Amygdala (tissue), 56 donors: ENCODE data around the gene KLHL3.
"Not testable (repeated sequence)": the region's sequence is repeated elsewhere in the genome, so short reads cannot be mapped to it uniquely, and the experiment has no call there.

Experiments used
- DNase-seq, 56 donors: peaks; one replicate each; lab custom pipeline; 2025; lab: John Stamatoyannopoulos, UW

KLHL3 gene, protein sequence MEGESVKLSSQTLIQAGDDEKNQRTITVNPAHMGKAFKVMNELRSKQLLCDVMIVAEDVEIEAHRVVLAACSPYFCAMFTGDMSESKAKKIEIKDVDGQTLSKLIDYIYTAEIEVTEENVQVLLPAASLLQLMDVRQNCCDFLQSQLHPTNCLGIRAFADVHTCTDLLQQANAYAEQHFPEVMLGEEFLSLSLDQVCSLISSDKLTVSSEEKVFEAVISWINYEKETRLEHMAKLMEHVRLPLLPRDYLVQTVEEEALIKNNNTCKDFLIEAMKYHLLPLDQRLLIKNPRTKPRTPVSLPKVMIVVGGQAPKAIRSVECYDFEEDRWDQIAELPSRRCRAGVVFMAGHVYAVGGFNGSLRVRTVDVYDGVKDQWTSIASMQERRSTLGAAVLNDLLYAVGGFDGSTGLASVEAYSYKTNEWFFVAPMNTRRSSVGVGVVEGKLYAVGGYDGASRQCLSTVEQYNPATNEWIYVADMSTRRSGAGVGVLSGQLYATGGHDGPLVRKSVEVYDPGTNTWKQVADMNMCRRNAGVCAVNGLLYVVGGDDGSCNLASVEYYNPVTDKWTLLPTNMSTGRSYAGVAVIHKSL

DNA sequence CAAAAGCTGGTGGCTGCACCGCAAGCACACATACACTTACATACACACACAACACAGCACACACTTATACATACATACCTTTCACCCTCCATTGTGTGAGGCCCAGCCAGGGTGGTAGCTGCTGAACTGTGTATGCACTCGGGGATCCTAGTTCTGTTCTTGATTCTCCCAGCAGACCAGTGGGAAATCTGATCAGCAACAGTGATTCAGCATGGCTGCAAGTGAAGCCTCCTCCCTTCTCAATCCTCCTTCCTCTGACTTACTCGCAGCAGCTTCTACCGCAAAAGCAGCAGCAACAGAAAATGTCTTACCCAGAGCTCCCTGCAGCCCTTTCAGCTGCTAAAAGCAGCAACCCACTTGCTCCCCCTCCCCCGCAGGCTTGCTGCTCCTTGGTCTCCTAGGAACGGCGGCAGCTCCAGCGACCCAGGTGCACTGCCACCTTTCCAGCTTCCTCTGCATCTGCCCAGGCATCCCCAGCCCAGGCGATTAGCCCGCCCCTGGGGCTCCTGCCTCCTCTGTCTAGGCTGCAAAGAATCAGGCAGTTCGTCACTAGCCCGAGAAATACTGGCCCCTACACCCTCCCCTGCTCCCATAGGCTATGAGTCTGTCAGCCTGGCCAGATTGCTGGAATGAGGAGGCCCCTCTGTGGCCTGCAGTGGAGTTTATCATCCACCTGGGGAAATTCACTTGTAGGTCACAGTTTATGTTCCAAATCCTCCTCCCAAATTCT is at the start of gene KLHL3:
Gene KLHL3 (minus strand): TSS at position 535 of the 730 bp plus-strand sequence. CDS start 443 bp downstream, at position 92.
- peak in 28 of 56 donors; percentile 8 to 69 (median 32) for DNase-seq

DNA sequence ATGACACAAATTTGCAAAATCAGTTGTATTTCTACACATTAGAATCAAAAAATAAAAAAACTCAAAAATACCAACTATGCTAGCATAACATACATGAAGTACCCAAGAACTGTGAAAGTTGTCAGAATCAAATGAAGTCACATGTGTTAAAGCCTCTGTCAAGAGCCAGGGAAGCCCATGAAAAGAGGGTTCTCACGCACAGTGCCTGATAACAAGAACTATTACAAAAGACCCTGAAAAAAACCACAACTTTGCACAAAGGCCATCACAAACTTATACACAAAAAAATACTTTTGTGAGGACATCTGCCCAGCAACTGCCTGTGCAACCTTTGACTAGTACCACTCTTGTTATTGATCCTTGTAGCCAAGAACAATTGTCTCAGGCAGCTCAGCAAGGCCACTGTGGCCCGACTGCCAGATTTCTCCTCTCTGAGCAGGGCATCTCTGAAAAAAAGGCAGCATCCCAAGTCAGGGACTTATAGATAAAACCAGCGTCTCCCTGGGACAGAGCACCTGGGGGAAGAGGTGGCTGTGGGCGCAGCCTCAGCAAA is 47.2 kb upstream of the KLHL3 start:
- DNase-seq = peak in 1 of 56 donors; percentile 6

DNA sequence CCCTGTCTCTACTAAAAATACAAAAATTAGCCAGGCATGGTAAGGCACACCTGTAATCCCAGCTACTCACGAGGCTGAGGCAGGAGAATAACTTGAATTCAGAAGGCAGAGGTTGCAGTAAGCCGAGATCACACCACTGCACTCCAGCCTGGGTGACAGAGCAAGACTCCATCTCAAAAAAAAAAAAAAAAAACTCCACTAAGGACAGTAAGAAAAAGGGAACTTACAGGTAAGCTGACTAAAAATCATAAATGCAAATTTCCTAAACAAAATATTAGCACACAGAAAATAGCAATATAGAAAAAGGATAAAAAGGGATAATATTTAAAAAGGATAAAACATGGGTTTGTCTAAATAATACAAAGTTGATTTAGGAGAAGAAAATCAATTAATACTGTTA is 46.2 kb upstream of the KLHL3 start:
- no peak for DNase-seq

DNA sequence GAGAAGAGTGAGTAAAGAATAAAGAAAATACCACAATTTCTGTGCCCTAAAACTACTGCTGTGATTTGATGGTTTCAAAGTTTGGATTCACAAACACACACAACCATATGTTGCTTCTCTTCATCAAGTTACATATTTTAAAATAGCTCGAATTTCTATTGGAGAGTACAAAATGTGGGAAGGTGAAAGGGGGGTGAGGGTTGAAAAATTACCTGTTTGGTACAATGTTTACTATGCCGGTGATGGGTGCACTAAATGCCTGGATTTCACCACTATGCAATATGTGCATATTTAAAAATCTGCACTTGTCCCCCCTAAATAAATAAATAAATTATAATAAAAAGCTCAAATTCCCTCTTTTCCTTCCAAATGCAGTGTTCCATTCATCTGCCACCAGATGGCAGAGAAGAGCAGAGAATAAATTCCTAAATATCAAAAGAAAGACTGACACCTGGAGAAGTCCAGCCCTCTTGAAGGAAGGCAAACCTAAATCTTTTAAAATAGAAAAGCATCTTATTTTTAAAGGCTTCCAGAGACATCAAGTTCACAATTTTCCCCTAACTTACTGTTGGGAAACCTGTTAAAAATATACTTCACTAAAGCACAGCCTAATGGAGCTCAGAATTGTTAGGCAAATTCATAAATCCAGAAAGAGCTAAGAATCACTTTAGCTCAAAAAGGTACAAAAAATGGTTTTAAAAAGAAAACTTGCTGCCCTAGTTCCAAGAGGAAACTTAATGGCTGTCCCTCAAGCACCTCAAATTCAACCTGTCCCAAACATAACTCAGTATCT is 43.1 kb upstream of the KLHL3 start:
- DNase-seq = no peak

DNA sequence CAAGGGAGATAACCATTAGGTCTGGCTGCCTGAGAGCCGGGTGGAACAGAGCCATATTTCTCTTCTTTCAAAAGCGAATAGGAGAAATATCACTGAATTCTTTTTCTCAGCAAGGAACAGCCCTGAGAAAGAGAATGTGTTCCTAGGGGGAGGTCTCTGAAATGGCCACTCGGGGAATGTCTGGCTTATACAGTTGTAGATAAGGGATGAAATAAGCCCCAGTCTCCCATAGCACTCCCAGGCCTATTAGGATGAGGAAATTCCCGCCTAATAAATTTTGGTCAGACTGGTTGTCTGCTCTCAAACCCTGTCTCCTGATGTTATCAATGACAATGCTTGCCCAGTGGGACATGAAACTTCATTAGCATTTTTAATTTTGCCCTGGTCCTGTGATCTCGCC is 32.0 kb upstream of the KLHL3 start:
- not testable (repeated sequence) for DNase-seq

DNA sequence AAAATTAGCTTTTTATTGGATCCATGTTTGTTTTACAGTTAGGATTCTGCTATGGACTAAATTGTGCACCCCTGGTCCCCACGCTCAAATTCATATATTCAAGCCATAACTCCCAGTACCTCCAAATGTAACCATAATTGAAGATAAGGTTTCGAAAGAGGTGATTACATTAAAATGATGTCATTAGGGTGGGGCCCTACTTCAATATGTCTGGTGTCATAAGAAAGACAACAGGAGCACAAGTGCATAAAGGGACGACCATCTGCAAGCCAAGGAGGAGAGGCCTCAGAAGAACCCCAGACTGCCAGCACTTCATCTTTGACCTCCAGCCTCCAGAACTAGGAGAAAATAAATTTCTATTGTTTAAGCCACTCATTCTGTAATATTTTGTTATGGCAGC is 25.7 kb upstream of the KLHL3 start:
- DNase-seq = no peak

DNA sequence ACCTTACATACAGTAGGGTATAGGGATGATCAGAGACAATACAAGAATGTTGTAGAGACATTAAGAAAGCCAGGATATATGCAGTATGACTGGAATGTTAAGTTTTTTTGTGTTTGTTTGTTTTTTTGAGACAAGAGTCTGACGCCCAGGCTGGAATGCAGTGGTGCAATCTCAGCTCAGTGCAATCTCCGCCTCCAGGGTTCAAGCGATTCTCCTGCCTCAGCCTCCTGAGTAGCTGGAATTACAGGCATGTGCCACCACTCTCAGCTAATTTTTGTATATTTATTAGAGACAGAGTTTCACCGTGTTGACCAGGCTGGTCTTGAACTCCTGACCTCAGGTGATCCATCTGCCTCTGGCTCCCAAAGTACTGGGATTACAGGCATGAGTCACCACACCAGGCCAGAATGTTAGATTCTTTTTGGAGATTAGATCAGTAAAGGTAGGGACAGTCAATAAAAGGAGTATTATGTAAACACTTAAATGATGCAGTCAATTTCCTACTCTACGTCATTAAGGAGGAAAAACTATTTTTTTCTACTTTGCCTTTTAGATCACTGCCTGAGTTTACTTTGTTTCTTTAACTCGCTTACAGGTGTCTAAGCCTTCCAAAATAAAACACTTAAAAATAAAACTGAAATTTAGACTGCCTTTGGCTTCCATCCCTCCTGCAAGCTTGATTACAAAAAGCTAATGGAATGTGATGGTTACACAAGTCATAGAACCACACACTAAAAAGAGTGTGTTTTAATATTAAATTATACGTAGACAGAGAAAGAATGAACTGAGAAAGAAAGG is 25.0 kb upstream of the KLHL3 start:
- no peak for DNase-seq

DNA sequence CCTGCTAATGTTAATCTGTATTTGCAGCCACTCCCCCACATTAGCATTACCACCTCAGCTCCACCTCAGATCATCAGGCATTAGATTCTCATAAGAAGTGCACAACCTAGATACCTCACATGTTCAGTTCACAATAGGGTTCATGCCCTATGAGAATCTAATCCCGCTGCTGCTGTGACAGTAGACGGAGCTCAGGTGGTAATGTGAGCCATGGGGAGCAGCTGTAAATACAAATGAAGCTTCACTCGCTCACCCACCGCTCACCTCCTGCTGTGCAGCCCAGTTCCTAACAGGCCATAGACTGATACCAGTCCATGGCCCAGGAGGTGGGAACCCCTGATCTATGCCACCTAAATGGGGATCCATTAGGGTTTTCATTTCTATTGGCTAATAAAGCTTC is 24.4 kb upstream of the KLHL3 start:
- no peak for DNase-seq

DNA sequence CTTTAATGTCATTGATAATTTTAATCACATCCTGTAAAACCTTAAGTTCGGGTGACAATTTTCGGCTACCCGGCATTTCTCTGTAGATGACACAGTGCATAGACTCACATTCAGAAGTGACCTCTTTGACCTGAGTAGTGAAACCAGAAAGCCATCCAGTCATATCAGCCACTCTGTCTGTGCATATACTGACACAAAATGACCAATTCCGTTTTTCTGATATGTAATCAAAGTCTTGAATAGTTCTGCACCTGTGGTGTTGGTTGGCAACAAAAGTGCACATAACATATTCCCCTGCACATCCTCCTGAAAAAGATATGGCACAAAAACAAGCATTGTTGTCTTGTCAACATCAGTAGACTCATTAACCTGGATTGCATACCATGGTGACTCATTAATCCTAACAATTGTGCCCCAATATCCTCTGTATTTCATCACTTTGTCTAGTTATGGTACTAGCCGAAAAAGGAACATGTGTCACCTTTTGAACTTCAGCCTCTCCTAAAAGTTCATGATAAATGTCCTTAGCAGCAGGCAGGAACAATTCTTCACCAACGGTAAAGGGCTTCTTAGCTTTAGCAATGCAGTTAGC is 22.9 kb upstream of the KLHL3 start:
- DNase-seq = no peak

DNA sequence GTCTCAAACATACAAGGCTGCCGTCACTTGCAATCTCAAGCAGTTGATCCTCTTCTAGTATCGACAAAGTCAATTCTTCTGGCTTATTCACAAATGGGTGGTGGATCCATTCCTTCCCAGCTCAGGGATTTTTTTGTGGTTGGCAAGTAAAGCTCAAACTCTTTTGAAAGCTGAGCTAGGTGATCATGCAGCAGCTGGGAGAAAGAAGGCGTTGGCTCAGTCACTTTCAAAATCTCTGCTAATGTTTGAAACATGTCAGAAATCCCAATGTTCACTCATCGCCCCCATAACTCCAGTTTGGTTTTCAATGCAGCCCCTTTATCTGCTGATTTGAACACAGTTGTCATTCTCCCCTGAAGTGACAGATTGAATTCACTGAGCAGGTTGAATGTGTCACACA is 22.2 kb upstream of the KLHL3 start:
- DNase-seq = no peak

DNA sequence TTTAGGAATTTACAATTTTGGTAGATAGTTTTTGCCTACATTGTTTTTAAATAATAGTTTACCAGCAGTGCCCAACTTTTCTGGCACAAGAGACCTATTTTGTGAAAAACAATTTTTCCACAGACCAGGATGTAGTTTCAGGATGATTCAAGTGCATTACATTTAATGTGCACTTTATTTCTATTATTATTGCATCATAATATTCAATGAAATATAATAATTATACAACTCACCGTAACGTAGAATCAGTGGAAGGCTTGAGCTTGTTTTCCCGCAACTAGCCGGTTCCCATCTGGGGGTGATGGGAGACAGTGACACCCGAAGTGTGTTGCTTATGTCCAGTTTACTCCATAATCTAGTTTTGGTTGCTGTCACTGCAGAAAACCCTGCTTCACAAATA is 21.7 kb upstream of the KLHL3 start:
- DNase-seq = no peak

DNA sequence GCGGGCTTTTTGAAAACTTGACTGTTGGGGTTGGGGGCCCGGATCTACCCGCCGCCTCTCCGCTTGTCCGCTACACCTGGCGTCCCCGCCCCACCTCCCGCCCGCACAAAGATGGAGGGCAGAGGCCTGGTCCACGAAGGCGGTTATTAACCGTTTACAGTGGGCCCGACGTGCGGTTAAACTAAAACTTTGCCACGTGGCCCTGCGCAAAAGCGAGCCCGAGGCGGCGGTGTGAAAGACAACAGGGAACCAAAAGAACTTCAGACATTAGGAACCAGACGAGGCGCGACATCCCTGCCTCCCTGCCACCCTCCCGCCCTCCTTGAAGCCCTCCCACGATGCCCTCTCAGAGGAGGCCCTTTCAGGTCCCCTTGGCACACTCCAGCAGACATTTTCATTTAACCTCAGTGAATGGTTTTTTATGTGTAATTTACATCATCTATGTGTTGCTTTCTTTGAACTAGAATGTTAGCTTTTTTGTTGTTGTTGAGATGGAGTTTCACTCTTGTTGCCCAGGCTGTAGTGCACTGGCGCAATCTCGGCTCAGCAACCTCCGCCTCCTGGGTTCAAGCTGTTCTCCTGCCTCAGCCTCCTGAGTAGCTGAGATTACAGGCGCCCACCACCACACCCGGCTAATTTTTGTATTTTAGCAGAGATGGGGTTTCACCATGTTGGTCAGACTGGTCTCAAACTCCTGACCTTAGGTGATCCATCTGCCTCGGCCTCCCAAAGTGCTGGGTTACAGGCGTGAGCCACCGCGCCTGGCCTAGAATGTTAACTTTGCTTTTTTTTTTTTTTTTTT is 19.3 kb upstream of the KLHL3 start:
- no peak for DNase-seq

DNA sequence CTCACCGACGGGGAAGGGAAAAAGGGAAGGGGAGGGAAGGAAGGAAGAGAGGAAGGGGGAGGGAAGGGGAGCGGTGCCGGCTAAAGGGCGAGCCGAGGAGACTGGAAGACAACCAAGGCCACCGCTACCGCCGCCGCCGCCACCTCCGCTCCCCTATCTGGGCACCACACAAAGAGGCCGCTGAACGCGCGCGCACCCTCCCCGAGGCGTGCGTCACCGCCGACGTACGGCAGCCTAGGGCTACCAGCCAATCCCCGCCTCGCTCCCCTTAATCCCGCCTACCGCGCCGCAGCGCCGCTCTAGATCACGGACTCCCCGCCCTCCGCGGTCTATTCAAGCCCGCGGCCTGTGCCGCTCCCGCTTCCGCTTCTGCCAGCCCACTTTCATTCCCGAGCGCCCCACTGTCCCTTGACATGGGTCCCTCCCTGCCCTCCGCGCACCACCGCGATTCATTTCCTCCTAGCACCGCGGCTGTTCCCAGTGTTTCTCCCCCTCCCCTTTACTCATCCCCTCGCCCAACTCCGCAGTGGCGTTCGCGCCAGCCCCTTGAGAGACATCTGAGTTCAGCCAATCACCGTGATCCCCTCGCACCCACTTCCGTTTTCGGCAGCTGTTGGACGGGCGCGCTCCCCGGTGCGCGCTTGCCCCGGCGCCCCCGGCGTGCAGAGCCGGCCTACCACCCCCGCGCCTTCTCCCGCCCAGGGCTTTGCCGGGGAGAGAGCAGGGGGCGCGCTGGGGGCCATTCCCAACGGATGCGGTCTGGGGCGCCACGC is 18.5 kb upstream of the KLHL3 start, which contains the start of gene HNRNPA0:
Gene HNRNPA0 (minus strand): TSS at position 176 of the 773 bp plus-strand sequence. CDS start 297 bp downstream, outside the sequence.
- peak; percentile 86 to 100 (median 98) for DNase-seq

DNA sequence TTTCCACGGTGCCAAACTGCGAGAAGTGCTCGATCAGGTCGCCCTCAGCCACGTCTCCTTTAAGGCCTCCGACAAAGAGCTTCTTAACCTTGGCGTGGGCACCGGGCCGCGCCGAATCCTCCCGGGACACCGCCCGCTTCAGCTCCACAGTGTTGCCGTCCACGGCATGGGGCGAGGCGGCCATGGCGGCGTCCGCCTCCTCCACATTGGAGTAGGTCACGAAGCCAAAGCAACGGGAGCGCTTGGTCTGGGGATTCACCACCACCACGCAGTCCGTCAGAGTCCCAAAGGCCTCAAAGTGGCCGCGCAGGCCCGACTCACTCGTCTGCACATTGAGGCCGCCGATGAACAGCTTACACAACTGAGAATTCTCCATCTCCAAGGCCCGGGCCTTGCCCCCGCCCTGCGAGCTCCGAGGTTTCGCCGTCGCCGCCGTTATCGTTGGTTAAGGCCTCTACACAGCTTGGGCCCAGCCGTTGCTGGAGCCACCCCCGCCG is 17.9 kb upstream of the KLHL3 start:
- peak in 21 of 56 donors; percentile 42 to 79 (median 65) for DNase-seq

DNA sequence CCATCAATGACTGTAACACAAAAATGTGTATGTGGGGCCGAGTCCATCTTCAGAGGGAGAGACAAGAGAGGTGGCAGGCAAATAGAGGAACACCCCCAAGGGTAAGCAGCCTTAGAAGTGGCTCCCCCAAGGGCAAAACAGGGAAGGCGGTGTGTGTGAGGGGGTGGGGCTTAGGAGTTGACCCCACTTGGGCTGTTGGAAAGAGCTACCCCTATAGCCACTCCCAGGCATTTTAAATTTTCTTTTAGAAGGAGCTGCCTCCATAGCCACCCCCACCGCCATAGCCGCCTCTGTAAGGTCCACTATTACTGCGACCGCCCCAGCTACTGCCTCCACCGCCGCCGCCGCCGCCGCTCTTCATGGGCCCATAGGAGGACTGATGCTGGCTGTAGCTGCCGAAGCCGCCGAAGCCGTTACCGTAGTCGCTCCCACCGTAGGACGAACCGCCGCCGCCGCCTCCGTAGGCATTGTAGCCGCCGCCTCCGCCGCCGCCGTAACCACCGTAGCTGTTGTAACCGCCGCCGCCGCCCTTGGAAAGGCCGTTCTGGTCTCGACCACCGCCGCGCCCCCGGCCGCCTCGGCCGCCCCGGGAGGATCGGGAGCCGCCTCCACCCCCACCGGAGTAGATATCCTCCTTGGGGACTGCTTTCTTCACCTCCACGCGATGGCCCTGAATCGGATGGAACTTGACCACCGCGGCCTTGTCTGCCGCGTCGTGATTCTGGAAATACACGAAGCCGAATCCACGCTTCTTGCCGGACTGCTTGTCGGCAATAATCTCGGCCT is 17.2 kb upstream of the KLHL3 start:
- peak in 12 of 56 donors; percentile 22 to 52 (median 42) for DNase-seq

DNA sequence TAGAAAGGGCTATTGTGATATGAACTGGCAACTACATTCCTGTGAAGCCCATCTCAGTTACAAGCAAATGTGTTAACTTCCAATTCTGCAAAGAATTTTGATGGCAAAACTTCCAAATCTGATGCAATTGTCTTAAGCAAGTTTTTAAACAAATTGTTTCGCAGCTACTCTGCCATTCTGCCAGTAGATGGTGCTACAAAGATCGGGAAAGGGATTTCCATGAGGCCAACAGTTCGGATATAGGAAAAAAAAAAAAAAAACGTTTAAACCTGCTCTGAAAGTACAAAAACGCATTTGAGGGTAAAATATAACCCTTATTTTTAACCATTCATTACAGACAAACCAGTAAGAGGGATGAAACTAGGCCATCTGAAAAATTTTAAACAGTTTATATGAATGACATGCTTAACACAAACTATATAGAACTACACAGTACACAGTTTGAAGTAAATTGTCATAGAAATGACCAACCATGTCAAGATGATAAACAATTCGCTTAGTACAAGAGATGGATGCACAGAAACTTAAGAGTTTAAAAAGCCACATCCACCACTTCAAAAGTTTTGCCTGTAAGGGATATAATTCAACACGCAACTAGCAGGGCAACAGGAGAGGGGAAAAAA is 16.1 kb upstream of the KLHL3 start:
- peak in 7 of 56 donors; percentile 2 to 61 (median 6) for DNase-seq
